ENCODE measurements around the gene POLR2J.
"Not testable (repeated sequence)": the region's sequence is repeated elsewhere in the genome, so short reads cannot be mapped to it uniquely, and the experiment has no call there.

The POLR2J gene

DNA sequence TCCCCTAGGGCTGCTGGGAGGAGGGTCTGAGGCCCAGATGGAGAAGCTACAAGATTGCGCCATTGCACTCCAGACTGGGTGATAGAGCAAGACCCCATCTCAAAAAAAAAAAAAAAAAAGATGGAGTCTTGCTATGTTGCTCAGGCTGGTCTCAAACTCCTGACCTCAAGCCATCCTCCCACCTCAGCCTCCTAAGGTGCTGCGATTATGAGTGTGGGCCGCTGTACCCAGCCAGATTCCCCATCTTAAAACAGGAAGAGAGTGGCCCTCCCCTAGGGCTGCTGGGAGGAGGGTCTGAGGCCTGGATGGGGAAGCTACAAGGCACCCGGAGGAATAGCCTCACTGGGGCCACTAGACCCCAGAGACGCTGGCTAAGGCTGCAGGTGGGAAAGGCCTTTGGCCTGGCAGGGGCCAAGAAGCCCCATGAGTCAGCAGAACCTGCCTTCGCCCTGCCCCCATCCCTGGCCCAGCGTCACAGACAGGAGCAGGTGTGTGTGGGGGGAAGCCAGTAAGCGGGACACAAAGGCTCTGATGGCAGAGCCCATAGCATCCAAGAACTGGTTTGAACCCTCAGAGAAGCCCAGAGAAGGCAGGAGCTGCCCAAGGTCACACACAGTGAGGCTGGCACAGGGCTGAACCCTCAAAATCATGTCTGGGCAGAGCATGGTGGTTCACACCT lies 28.8 kb upstream of the POLR2J start:
- not testable (repeated sequence) for H3K36me3 ChIP-seq (ENCODE audit: insufficient read depth, low read length); H3K9me3 ChIP-seq (ENCODE audit: low read length); H3K4me1 ChIP-seq (ENCODE audit: insufficient read depth, low read length); H2AFZ ChIP-seq (ENCODE audit: low read depth, low read length); H3K27me3 ChIP-seq (ENCODE audit: insufficient read depth, low read length); H3K4me3 ChIP-seq (ENCODE audit: low read length)

DNA sequence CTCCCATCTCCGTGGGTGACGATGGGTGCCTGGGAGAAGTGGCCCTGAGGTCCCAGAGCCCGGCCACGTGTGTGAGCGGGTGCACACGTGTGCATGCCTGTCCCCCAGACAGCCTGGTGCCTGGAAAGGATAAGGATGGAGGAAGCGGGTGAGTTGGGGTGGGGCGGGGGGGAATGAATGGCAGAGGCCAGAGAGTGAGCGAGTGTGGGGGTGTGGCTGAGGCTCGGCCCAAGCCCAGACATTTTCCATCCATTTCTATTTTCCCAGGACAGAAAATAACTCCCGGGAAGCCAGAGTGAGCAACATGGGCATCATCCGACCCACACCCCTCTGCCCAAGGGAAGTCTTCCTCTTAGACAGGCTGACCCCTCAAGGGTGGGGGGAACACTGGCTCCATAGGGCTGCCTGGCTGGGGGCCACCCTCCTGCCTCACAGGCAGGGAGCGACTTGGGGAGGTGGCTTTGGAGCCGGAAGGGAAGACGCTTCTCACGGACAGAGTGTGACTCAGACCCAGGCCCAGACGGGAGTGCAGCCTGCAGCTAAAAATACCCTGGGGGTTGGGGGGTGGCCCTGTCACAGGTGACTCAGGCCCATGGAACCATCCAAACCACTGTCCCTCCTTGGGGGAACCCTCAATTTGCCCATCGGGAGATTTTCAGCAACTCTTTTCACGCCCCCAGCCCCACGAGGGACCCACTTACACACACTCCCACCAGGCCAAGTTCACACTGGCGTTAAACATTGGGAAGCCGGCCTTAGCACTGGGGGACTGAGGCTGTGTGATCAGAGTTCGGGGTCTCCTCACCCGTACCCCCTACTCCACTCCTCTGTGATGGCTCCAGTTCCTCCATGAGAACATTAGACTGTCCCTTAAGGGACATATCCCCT lies 26.8 kb upstream of the POLR2J start:
- not testable (repeated sequence) for H3K4me1 ChIP-seq (ENCODE audit: insufficient read depth, low read length); H2AFZ ChIP-seq (ENCODE audit: low read depth, low read length); H3K27me3 ChIP-seq (ENCODE audit: insufficient read depth, low read length); H3K9me3 ChIP-seq (ENCODE audit: low read length); H3K36me3 ChIP-seq (ENCODE audit: insufficient read depth, low read length); H3K4me3 ChIP-seq (ENCODE audit: low read length)

DNA sequence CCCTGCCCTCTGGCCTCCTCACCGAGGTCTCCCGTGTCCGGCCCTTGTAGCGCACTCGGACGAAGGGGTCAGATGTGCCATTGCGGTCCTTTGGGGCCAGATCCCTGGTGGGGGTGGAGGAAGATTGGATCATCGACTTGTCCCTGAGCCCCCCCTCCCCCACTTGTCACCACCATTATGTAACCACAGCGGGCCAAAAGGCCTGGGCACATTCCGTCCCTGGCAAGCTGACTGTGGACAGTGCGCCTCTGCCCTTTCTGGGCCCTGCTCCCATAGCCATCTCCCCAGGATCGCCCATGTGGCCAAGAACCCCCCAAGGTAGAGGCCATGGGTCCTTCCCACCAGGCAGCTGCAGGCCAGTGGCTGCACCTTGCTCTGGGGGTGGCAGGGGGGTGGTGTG lies 24.4 kb upstream of the POLR2J start:
- not testable (repeated sequence) for H2AFZ ChIP-seq (ENCODE audit: low read depth, low read length); H3K27me3 ChIP-seq (ENCODE audit: insufficient read depth, low read length); H3K9me3 ChIP-seq (ENCODE audit: low read length); H3K4me1 ChIP-seq (ENCODE audit: insufficient read depth, low read length); H3K4me3 ChIP-seq (ENCODE audit: low read length); H3K36me3 ChIP-seq (ENCODE audit: insufficient read depth, low read length)

DNA sequence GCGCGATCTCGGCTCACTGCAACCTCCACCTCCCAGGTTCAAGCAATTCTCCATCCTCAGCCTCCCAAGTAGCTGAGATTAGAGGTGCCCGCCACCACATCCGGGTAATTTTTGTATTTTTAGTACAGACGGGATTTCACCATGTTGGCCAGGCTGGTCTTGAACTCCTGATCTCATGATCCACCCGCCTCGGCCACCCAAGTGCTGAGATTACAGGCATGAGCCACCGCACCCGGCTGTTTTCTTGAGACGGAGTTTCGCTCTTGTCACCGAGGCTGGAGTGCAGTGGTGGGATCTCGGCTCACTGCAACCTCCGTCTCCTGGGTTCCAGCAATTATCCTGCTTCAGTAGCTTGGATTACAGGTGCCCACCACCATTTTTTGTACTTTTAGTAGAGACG lies 19.6 kb upstream of the POLR2J start:
- H3K4me1 ChIP-seq (ENCODE audit: insufficient read depth, low read length); H2AFZ ChIP-seq (ENCODE audit: low read depth, low read length): not testable (repeated sequence)

DNA sequence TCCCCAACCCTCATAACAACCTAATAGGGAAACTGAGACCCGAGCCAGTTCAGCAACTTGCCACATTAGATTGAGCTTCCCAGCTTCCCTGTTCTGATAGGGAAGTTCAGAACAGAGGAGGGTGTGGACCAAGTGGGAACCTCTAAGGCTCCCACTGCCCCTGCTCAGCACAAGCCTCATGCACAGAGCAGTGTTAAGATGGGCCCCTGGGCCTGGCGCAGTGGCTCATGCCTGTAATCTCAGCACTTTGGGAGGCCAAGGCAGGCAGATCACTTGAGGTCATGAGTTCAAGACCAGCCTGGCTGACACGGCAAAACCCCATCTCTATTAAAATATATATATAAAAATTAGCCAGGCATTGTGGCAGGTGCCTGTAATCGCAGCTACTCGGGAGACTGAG lies 18.6 kb upstream of the POLR2J start:
- not testable (repeated sequence) for H3K36me3 ChIP-seq (ENCODE audit: insufficient read depth, low read length); H3K9me3 ChIP-seq (ENCODE audit: low read length); H3K27me3 ChIP-seq (ENCODE audit: insufficient read depth, low read length); H3K4me3 ChIP-seq (ENCODE audit: low read length); H2AFZ ChIP-seq (ENCODE audit: low read depth, low read length); H3K4me1 ChIP-seq (ENCODE audit: insufficient read depth, low read length)

More for the DNA sequence above, 19.6 kb upstream of the POLR2J start:
- not testable (repeated sequence) for H3K9me3 ChIP-seq (ENCODE audit: low read length); H3K27me3 ChIP-seq (ENCODE audit: insufficient read depth, low read length); H3K4me3 ChIP-seq (ENCODE audit: low read length); H3K36me3 ChIP-seq (ENCODE audit: insufficient read depth, low read length)

DNA sequence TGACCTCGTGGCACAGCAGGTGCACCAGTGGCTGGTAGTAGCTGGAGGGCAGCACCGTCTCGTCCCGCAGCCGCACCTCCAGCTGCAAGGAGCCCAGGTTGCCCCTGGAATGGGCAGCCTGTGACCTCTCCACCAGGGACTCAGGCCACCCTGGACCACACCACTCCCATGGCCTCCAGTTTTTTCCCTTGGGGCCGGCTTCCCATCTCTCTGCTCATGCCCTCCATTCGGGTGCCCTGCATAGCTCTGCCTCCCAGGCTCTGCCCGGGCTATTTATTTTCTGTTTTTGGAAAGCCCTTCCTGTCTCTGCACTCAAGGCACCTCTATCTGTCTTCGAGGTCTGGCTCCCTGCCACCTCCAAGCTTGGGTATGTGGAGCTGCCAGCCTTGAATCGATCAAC lies 18.1 kb upstream of the POLR2J start:
- H3K36me3 ChIP-seq (ENCODE audit: insufficient read depth, low read length); H3K27me3 ChIP-seq (ENCODE audit: insufficient read depth, low read length); H2AFZ ChIP-seq (ENCODE audit: low read depth, low read length); H3K9me3 ChIP-seq (ENCODE audit: low read length); H3K4me3 ChIP-seq (ENCODE audit: low read length); H3K4me1 ChIP-seq (ENCODE audit: insufficient read depth, low read length): not testable (repeated sequence)

DNA sequence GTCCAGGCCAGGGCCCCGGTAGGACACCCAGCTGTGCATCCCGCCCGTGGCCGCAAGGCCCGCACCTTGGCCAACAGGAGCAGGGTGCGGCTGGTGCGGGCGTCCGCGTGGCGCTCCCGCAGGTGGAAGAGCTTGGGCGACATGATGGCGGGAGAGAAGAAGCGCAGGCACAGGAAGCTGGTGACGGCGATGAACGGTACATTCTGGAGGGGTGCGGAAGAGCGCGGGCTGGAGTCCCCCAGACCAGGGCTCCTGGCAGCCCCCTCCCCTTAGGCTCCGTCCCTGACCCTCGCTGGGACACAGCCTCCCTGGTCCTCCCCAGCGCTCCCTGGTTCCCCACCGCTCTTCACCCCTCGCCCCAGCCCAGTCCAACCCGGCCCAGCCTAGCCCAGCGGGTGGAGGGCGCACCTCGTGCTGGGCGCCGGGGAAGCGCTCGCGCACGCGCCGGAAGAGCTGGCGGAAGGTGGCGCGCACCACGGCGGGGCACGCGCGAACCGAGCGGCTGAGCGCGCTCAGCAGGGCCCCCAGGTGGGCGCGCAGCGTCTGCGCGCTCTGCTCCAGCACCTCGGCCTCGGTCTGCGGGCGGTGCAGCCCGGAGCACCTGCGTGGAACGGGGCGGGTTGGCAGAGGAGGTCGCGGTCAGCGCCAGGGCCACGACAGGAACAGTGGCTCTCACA lies 15.9 kb upstream of the POLR2J start:
- H3K9me3 ChIP-seq (ENCODE audit: low read length); H3K36me3 ChIP-seq (ENCODE audit: insufficient read depth, low read length); H2AFZ ChIP-seq (ENCODE audit: low read depth, low read length); H3K4me3 ChIP-seq (ENCODE audit: low read length); H3K4me1 ChIP-seq (ENCODE audit: insufficient read depth, low read length); H3K27me3 ChIP-seq (ENCODE audit: insufficient read depth, low read length): not testable (repeated sequence)

DNA sequence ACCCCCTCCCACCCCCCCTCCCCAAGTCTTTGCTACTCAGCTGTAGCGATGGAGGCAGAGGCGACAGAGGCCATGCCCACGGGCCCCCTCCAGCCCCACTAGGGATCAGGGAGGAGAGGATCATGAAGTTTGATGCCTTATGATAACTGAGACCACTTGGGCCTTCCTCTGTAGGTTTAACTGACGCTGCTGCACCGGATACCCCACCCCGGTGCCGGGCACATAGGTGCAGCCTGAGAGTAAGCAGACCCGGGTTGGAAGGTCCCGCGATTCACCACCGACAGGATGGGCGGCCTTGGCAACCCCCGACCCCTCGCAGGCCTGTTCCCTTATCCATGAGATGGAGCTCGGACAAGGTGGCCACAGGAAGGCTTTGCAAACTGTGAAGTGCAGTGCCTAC lies 15.3 kb upstream of the POLR2J start:
- H3K36me3 ChIP-seq (ENCODE audit: insufficient read depth, low read length); H3K4me3 ChIP-seq (ENCODE audit: low read length); H3K4me1 ChIP-seq (ENCODE audit: insufficient read depth, low read length); H3K9me3 ChIP-seq (ENCODE audit: low read length); H3K27me3 ChIP-seq (ENCODE audit: insufficient read depth, low read length); H2AFZ ChIP-seq (ENCODE audit: low read depth, low read length): not testable (repeated sequence)

DNA sequence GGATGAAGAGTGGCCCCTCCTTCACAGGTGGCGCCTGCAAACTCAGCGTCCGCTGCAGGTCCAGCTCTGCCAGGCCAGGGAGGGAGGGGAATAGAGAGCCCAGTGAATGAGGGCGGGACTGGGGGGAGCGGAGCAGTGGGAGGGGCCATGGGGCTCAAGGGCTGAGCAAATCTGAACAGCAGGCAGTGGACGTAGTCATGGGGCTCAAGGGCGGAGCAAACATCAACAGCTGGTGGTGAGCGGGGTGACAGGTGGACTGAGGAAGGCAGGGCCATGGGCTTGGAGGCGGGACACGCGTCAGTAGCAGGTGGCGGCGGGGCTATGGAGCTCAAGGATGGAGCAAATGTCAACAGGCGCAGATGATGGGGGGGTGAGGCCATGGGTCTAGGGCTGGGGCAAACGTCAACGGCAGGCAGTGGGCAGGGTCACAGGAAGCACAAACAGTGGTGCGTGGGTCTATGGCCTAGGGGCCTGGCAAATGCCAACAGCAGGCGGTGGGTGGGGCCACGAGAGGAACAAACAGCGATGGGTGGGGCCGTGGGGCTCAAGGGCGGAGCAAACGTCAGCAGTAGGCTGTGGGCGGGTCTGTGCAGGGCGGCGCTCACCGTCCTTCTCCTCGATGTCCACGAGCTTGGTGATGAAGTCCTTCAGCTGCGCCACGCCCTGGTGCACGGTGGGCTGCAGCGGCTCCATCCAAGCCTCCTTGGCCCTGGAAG lies 14.7 kb upstream of the POLR2J start:
- not testable (repeated sequence) for H3K36me3 ChIP-seq (ENCODE audit: insufficient read depth, low read length); H3K27me3 ChIP-seq (ENCODE audit: insufficient read depth, low read length); H3K4me1 ChIP-seq (ENCODE audit: insufficient read depth, low read length); H3K9me3 ChIP-seq (ENCODE audit: low read length); H3K4me3 ChIP-seq (ENCODE audit: low read length); H2AFZ ChIP-seq (ENCODE audit: low read depth, low read length)

DNA sequence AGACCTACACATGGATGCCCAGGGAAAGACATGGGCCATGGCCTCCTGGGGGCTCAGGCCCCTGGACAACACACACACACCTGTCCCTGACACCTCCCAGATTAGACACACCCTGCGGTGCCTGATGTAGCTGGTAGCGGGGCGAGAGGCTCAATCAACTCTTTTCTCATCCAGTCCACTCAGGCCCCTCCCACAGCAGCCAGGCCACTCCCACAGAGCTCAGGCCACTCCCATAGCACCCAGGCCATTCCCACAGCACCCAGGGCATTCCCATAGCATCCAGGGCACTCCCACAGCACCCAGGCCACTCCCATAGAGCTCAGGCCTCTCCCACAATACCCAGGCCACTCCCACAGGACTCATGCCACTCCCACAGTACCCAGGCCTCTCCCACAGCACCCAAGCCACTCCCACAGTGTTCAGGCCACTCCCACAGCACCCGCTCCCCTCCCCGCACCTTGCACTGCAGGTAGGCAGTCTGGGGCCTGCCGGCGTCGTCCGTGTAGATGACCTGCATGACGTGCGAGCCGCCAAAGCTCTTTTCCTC lies 11.9 kb upstream of the POLR2J start:
- not testable (repeated sequence) for H2AFZ ChIP-seq (ENCODE audit: low read depth, low read length); H3K4me1 ChIP-seq (ENCODE audit: insufficient read depth, low read length); H3K4me3 ChIP-seq (ENCODE audit: low read length); H3K9me3 ChIP-seq (ENCODE audit: low read length); H3K27me3 ChIP-seq (ENCODE audit: insufficient read depth, low read length); H3K36me3 ChIP-seq (ENCODE audit: insufficient read depth, low read length)

DNA sequence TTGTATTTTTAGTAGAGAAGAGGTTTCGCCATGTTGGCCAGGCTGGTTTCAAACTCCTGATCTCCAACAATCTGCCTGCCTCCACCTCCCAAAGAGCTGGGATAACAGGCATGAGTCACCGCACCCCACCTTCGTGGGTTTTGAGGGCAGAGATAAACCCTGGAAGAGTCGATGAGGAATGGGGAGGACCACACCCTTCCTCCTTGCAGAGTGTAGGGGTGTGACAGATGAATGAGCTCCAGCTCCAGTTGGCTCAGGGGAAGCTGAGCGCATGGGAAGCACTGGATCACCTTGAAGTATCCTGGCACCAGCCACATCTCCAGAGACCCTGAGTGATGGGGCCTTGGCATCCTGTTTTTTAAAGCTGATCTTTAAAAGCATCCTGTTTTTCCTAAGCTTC lies 5.6 kb upstream of the POLR2J start:
- not testable (repeated sequence) for H3K9me3 ChIP-seq (ENCODE audit: low read length); H3K36me3 ChIP-seq (ENCODE audit: insufficient read depth, low read length); H3K4me3 ChIP-seq (ENCODE audit: low read length); H2AFZ ChIP-seq (ENCODE audit: low read depth, low read length); H3K27me3 ChIP-seq (ENCODE audit: insufficient read depth, low read length); H3K4me1 ChIP-seq (ENCODE audit: insufficient read depth, low read length)

DNA sequence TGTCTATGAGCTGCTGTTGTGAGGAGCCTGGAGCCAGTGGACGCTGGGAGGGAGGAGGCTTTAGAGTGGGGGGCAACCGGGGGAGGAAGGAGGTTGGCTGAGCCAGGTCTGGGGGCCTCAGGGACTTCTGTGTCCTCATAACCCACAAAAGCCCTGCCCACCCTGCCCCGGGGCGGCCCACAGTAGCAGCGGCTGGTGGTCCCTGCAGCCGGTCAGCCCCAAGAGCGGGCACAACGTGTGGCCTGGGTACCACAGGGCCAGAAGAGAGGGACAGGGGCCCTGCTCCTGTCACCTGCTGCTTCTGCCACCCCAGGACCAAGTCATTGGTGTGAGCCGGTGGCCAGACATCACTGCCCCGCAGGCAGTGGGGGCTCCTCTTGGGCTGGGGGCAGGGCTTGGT lies 3.2 kb upstream of the POLR2J start:
- not testable (repeated sequence) for H3K36me3 ChIP-seq (ENCODE audit: insufficient read depth, low read length); H2AFZ ChIP-seq (ENCODE audit: low read depth, low read length); H3K9me3 ChIP-seq (ENCODE audit: low read length); H3K4me1 ChIP-seq (ENCODE audit: insufficient read depth, low read length); H3K27me3 ChIP-seq (ENCODE audit: insufficient read depth, low read length); H3K4me3 ChIP-seq (ENCODE audit: low read length)

DNA sequence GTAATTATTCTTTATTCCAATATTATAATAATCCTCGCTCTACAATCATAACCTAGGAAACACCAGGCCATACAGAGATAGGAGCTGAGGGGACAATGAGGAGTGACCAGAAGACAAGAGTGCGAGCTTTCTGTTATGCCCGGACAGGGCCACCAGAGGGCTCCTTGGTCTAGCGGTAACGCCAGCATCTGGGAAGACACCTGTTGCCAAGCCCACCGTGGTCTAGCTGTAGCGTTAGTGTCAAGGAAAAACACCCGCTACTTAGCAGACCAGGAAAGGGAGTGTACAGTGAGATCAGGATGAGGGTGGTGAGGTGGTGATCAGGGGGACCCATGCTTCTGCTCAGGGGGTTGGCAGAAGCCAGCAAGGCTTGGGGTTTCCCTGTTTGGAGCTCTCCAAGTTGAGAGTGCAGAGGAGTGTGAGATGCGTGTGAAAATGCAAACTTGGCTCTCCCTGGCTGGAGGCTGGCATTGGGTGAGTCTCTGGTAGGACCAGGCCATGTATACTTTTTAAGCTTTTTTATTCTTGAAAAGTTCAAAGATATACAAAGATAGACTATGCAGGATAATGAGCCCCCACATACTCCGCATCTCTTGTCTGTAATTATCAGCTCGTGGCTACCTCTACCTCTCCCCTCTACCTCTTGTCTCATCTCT lies 1.4 kb upstream of the POLR2J start:
- not testable (repeated sequence) for H3K27me3 ChIP-seq (ENCODE audit: insufficient read depth, low read length); H3K4me1 ChIP-seq (ENCODE audit: insufficient read depth, low read length); H3K9me3 ChIP-seq (ENCODE audit: low read length); H3K4me3 ChIP-seq (ENCODE audit: low read length); H3K36me3 ChIP-seq (ENCODE audit: insufficient read depth, low read length); H2AFZ ChIP-seq (ENCODE audit: low read depth, low read length)

All from neuron (in vitro differentiated cells).